Measurements from ENCODE around the gene NEU4. TPM values are rescaled to one million over a fixed set of nuclear protein-coding genes. Genes with fewer than 3 reads are reported as not detected.
"Not testable (repeated sequence)": the region's sequence is repeated elsewhere in the genome, so short reads cannot be mapped to it uniquely, and the experiment has no call there.

NEU4 gene
- total RNA-seq, 2 experiments from 2014 or later: 0.84 TPM; not detected in 1

DNA sequence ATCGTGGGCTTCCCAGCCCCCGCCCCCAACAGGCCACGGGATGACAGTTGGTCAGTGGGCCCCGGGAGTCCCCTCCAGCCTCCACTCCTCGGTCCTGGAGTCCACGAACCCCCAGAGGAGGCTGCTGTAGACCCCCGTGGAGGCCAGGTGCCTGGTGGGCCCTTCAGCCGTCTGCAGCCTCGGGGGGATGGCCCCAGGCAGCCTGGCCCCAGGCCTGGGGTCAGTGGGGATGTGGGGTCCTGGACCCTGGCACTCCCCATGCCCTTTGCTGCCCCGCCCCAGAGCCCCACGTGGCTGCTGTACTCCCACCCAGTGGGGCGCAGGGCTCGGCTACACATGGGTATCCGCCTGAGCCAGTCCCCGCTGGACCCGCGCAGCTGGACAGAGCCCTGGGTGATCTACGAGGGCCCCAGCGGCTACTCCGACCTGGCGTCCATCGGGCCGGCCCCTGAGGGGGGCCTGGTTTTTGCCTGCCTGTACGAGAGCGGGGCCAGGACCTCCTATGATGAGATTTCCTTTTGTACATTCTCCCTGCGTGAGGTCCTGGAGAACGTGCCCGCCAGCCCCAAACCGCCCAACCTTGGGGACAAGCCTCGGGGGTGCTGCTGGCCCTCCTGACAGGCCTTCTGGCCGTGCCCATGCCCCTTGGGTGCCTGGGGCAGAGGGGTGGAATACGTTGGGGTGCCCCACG, 7.6 kb downstream of the NEU4 start:
- H3K4me1 ChIP-seq (ENCODE audit: insufficient read depth, low read length, poor library complexity, severe bottlenecking): no peaks in the 10 kb centered on the region
- intact Hi-C loops (cut with micrococcal nuclease; ENCODE audit: unreplicated experiment): no loop called here

DNA sequence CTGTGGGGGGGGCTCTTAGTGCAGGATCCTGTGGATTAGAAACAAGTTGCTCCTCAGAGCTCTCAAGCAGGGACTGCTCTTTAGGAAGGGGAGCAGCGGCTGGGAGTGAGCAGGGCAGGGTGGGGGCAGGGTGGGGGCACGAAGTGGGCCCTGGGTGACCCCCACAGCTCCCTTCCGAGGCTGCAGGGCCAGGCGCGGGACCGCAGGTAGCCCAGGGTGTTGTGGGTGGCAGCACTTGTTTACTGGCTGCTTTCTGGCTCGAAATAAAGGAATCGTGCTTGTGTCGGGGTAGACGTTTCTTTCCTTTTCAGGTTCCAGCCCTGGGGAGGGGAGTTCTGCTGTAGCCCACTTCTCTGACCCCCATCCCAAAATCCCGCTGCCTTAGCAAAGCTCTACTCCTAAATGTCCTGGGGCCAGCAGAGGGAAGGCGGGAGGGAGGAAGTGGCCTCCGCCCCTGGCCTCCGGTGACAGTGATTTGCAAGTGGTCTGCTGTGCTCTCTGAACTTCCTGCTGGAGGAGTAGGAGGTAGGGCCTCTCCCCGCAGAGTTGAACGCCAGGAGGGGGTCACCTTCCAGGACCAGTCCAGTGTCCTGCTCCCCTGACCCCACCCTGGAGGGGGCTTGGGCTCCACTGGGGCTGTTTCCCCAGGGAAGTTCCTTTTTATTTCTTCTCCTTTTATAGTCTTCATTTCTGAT, 8.3 kb downstream of the NEU4 start:
- BruUV-seq (replicated peaks): no TSS peak
- no peak overlapping the region for H3K4me3 ChIP-seq (ENCODE audit: low read depth, low read length, poor library complexity, severe bottlenecking)
- intact Hi-C loops (cut with micrococcal nuclease; ENCODE audit: unreplicated experiment): no loop called here
- H3K9me3 ChIP-seq (ENCODE audit: low read length): no peaks in the 10 kb centered on the region
- no peaks in the 10 kb centered on the region for H3K79me2 ChIP-seq (ENCODE audit: insufficient read depth, low read depth, low read length)
- H3K4me1 ChIP-seq (ENCODE audit: insufficient read depth, low read length, poor library complexity, severe bottlenecking): no peaks in the 10 kb centered on the region
- no peaks in the 10 kb centered on the region for H3K9me2 ChIP-seq (ENCODE audit: insufficient read depth, low read length)
- ChIA-PET POLR2A (no interaction called here), CTCF (ENCODE audit: unreplicated experiment) (no interaction called here)
- H2AFZ ChIP-seq (ENCODE audit: low read length): no peak overlapping the region
- H3K4me2 ChIP-seq (ENCODE audit: low read length): no peak overlapping the region
- H3K36me3 ChIP-seq (ENCODE audit: insufficient read depth, low read length): no peaks in the 10 kb centered on the region
- no peaks in the 10 kb centered on the region for H4K20me1 ChIP-seq (ENCODE audit: insufficient read depth, low read length)
- no peak for DNase-seq (ENCODE audit: low spot score)
- H3K27ac ChIP-seq (ENCODE audit: low read depth, low read length, poor library complexity, severe bottlenecking): no peak overlapping the region
- TF ChIP-seq, protein P1, sequence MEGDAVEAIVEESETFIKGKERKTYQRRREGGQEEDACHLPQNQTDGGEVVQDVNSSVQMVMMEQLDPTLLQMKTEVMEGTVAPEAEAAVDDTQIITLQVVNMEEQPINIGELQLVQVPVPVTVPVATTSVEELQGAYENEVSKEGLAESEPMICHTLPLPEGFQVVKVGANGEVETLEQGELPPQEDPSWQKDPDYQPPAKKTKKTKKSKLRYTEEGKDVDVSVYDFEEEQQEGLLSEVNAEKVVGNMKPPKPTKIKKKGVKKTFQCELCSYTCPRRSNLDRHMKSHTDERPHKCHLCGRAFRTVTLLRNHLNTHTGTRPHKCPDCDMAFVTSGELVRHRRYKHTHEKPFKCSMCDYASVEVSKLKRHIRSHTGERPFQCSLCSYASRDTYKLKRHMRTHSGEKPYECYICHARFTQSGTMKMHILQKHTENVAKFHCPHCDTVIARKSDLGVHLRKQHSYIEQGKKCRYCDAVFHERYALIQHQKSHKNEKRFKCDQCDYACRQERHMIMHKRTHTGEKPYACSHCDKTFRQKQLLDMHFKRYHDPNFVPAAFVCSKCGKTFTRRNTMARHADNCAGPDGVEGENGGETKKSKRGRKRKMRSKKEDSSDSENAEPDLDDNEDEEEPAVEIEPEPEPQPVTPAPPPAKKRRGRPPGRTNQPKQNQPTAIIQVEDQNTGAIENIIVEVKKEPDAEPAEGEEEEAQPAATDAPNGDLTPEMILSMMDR (conservative IDR thresholded peaks at IDR 0.05; ENCODE audit: low read length): no peak

More for the DNA sequence above, 7.6 kb downstream of the NEU4 start:
- no peak overlapping the region for H3K27ac ChIP-seq (ENCODE audit: low read depth, low read length, poor library complexity, severe bottlenecking)
- no peak overlapping the region for H2AFZ ChIP-seq (ENCODE audit: low read length)
- CTCF ChIA-PET (ENCODE audit: unreplicated experiment): no interaction called here
- no peak overlapping the region for H3K4me2 ChIP-seq (ENCODE audit: low read length)
- TF ChIP-seq EZH2phosphoT487 (IDR thresholded peaks at IDR 0.05; ENCODE audit: borderline replicate concordance, low read depth, low read length): no peak
- TF ChIP-seq, protein P1 (conservative IDR thresholded peaks at IDR 0.05; ENCODE audit: low read length): no peak
- POLR2A ChIA-PET: no interaction called here
- no peaks in the 10 kb centered on the region for H3K79me2 ChIP-seq (ENCODE audit: insufficient read depth, low read depth, low read length)
- H3K9me3 ChIP-seq (ENCODE audit: low read length): no peaks in the 10 kb centered on the region
- no peaks in the 10 kb centered on the region for H3K36me3 ChIP-seq (ENCODE audit: insufficient read depth, low read length)
- no peak for DNase-seq (ENCODE audit: low spot score)
- no peaks in the 10 kb centered on the region for H4K20me1 ChIP-seq (ENCODE audit: insufficient read depth, low read length)
- no TSS peak for BruUV-seq (replicated peaks)
- H3K9me2 ChIP-seq (ENCODE audit: insufficient read depth, low read length): no peaks in the 10 kb centered on the region
- no peak overlapping the region for H3K4me3 ChIP-seq (ENCODE audit: low read depth, low read length, poor library complexity, severe bottlenecking)

DNA sequence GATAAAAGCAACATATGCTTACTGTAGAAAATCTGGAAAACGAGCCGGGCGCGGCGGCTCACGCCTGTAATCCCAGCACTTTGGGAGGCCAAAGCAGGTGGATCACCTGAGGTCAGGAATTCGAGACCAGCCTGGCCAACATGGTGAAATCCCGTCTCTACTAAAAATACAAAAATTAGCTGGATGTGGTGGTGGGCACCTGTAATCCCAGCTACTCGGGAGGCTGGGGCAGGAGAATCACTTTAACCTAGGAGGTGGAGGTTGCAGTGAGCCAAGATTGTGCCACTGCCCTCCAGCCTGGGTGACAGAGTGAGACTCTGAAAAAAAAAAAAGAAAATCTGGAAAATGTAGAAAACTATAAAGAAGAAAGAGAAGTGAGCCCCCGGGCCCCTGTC, 8.8 kb downstream of the NEU4 start:
- H3K4me2 ChIP-seq (ENCODE audit: low read length); H3K9me3 ChIP-seq (ENCODE audit: low read length); BruUV-seq (replicated peaks); H3K36me3 ChIP-seq (ENCODE audit: insufficient read depth, low read length); H3K9me2 ChIP-seq (ENCODE audit: insufficient read depth, low read length); H4K20me1 ChIP-seq (ENCODE audit: insufficient read depth, low read length); H2AFZ ChIP-seq (ENCODE audit: low read length); CTCF ChIA-PET (ENCODE audit: unreplicated experiment); H3K79me2 ChIP-seq (ENCODE audit: insufficient read depth, low read depth, low read length); DNase-seq (ENCODE audit: low spot score); H3K4me3 ChIP-seq (ENCODE audit: low read depth, low read length, poor library complexity, severe bottlenecking); intact Hi-C loops (cut with micrococcal nuclease; ENCODE audit: unreplicated experiment); H3K27ac ChIP-seq (ENCODE audit: low read depth, low read length, poor library complexity, severe bottlenecking); H3K4me1 ChIP-seq (ENCODE audit: insufficient read depth, low read length, poor library complexity, severe bottlenecking); POLR2A ChIA-PET: not testable (repeated sequence)

All from OCI-LY7 (cell line).